Astrocyte (in vitro differentiated cells and primary cell): ENCODE data around the gene ARMC12. TPM values are rescaled to one million over a fixed set of nuclear protein-coding genes. Genes with fewer than 3 reads are reported as not detected.

ENCODE experiments used
- DNase-seq: peaks from one replicate; pipeline ENCODE4 v3.0.0-alpha.2; 2010; ENCODE audit warnings: low read depth
- FAIRE-seq: peaks from 2 replicates; lab custom pipeline; 2011; peaks lifted over from hg19 to GRCh38; lab: Jason Lieb, UNC
- H2AFZ ChIP-seq: 2 replicates; pipeline ENCODE4 v1.6.0; 2012; ENCODE audit warnings: low read depth, low read length, inconsistent platforms
- H3K27ac ChIP-seq: 2 replicates; pipeline ENCODE4 v1.5.1; 2011; ENCODE audit warnings: low read depth, low read length, inconsistent platforms
- H3K27me3 ChIP-seq: 2 replicates; pipeline ENCODE4 v1.6.0; 2011; ENCODE audit warnings: low read length, inconsistent platforms; ENCODE audit not compliant: insufficient read depth
- H3K36me3 ChIP-seq: 2 replicates; pipeline ENCODE4 v1.5.1; 2011; ENCODE audit warnings: low read length, inconsistent platforms; ENCODE audit not compliant: insufficient read depth
- H3K4me1 ChIP-seq: 2 replicates; pipeline ENCODE4 v1.5.1; 2011; ENCODE audit warnings: low read length, inconsistent platforms; ENCODE audit not compliant: insufficient read depth
- H3K4me2 ChIP-seq: 2 replicates; pipeline ENCODE4 v1.6.0; 2012; ENCODE audit warnings: low read length, inconsistent platforms
- H3K4me3 ChIP-seq: 2 replicates; pipeline ENCODE4 v1.5.1; 2011; ENCODE audit warnings: low read depth, mild to moderate bottlenecking, low read length, inconsistent platforms; ENCODE audit not compliant: insufficient read depth
- H3K79me2 ChIP-seq: 2 replicates; pipeline ENCODE4 v1.6.0; 2012; ENCODE audit warnings: mild to moderate bottlenecking, low read length, inconsistent platforms; ENCODE audit not compliant: insufficient read depth
- H3K9ac ChIP-seq: 2 replicates; pipeline ENCODE4 v1.6.0; 2012; ENCODE audit warnings: mild to moderate bottlenecking, low read length, inconsistent platforms
- H3K9me3 ChIP-seq: 2 replicates; pipeline ENCODE4 v1.5.1; 2012; ENCODE audit warnings: low read depth, mild to moderate bottlenecking, low read length, inconsistent platforms; ENCODE audit not compliant: insufficient read depth
- H4K20me1 ChIP-seq: 2 replicates; pipeline ENCODE4 v1.6.0; 2012; ENCODE audit warnings: low read length, inconsistent platforms; ENCODE audit not compliant: insufficient read depth
- H3K27ac Mint-ChIP-seq: one replicate; pipeline ENCODE4 v1.8.0; 2021; ENCODE audit warnings: mild to moderate bottlenecking, mixed read lengths; ENCODE audit not compliant: unreplicated experiment
- H3K27me3 Mint-ChIP-seq: one replicate; pipeline ENCODE4 v1.8.0; 2021; ENCODE audit warnings: low read depth, mixed read lengths; ENCODE audit not compliant: unreplicated experiment
- H3K36me3 Mint-ChIP-seq: one replicate; pipeline ENCODE4 v1.8.0; 2021; ENCODE audit warnings: low read depth, mixed read lengths; ENCODE audit not compliant: unreplicated experiment
- H3K4me1 Mint-ChIP-seq: one replicate; pipeline ENCODE4 v1.8.0; 2021; ENCODE audit warnings: low read depth, mixed read lengths; ENCODE audit not compliant: unreplicated experiment
- H3K4me3 Mint-ChIP-seq: one replicate; pipeline ENCODE4 v1.8.0; 2021; ENCODE audit warnings: mild to moderate bottlenecking, moderate library complexity, mixed read lengths; ENCODE audit not compliant: unreplicated experiment
- H3K9me3 Mint-ChIP-seq: one replicate; pipeline ENCODE4 v1.8.0; 2021; ENCODE audit warnings: mild to moderate bottlenecking, mixed read lengths; ENCODE audit not compliant: unreplicated experiment
- CTCF ChIP-seq: IDR thresholded peaks from 2 replicates; pipeline ENCODE4 v1.5.1; 2011; ENCODE audit warnings: low read depth, mild to moderate bottlenecking, inconsistent platforms, low read length, moderate library complexity; ENCODE audit not compliant: insufficient read depth
- EZH2 ChIP-seq: IDR thresholded peaks from 2 replicates; pipeline ENCODE4 v1.6.1; 2012; ENCODE audit warnings: mild to moderate bottlenecking, low read length, inconsistent platforms; ENCODE audit not compliant: insufficient read depth
- total RNA-seq: library from RNA; stranded (reverse); gene quantifications from 2 replicates; pipeline ENCODE4 v1.2.1, GENCODE V29; 2021

Gene ARMC12
- total RNA-seq, 1 donor from 2014 or later = 0.25 TPM

- Histone ChIP-seq H3K9ac (no peak overlapping the region), H3K27ac (no peak overlapping the region), H3K27me3 (no peaks in the 10 kb centered on the region), H3K4me3 (no peak overlapping the region), H2AFZ (no peak overlapping the region), H3K36me3 (no peaks in the 10 kb centered on the region), H3K79me2 (no peaks in the 10 kb centered on the region), H3K9me3 (no peaks in the 10 kb centered on the region), H4K20me1 (no peaks in the 10 kb centered on the region), H3K4me2 (no peak overlapping the region), H3K4me1 (peaks cover 2% of the 10 kb centered on the region)
- Mint-ChIP-seq H3K27me3 (peaks cover 14% of the 10 kb centered on the region), H3K36me3 (no peaks in the 10 kb centered on the region), H3K27ac (no peak overlapping the region), H3K4me3 (no peak overlapping the region), H3K4me1 (peaks cover 10% of the 10 kb centered on the region), H3K9me3 (no peaks in the 10 kb centered on the region)
- DNase-seq (peak; percentile 63), FAIRE-seq (peak; percentile 34)
- TF ChIP-seq CTCF (peak; percentile 89), EZH2 (no peak)
These were observed 780 bp downstream of the ARMC12 start for GRCh38 chr6:35737413-35738211.

GRCh38 chr6:35739645-35740524 is 3.1 kb downstream of the ARMC12 start:
- H3K9me3 Mint-ChIP-seq = no peaks in the 10 kb centered on the region
- no peaks in the 10 kb centered on the region for H3K4me1 ChIP-seq
- FAIRE-seq (no peak), DNase-seq (no peak)
- no peak for TF ChIP-seq CTCF
- TF ChIP-seq EZH2 = no peak
- no peaks in the 10 kb centered on the region for H3K36me3 ChIP-seq
- no peaks in the 10 kb centered on the region for H3K79me2 ChIP-seq
- H2AFZ ChIP-seq = no peak overlapping the region
- no peak overlapping the region for H3K4me3 Mint-ChIP-seq
- H3K4me2 ChIP-seq = no peak overlapping the region
- no peak overlapping the region for H3K27ac ChIP-seq
- no peaks in the 10 kb centered on the region for H3K36me3 Mint-ChIP-seq
- H3K27ac Mint-ChIP-seq = peak overlapping the region; percentile 13
- H3K4me1 Mint-ChIP-seq = peaks cover 8% of the 10 kb centered on the region
- no peaks in the 10 kb centered on the region for H3K27me3 ChIP-seq
- no peak overlapping the region for H3K4me3 ChIP-seq
- H3K9ac ChIP-seq = no peak overlapping the region
- H3K9me3 ChIP-seq = no peaks in the 10 kb centered on the region
- peaks cover 9% of the 10 kb centered on the region for H3K27me3 Mint-ChIP-seq
- H4K20me1 ChIP-seq = no peaks in the 10 kb centered on the region
